22Rv1 (cell line): ENCODE results near the gene LMCD1.

Experiments
- H3K27ac ChIP-seq: fragments of 450-650 bp; 2 replicates; pipeline ENCODE4 v1.5.1; 2017
- CTCF ChIP-seq: fragments of 450-650 bp; IDR thresholded peaks from 2 replicates; pipeline ENCODE4 v1.5.1; 2017; ENCODE audit warnings: mild to moderate bottlenecking
- ZFX ChIP-seq: fragments of 450-650 bp; IDR thresholded peaks from 2 replicates; pipeline ENCODE4 v1.6.1; 2017; ENCODE audit warnings: antibody characterized with exemption, borderline replicate concordance

Gene LMCD1

GRCh38 chr3:8561370-8561769, 59.7 kb downstream of the LMCD1 start:
- no peak for TF ChIP-seq ZFX
- TF ChIP-seq CTCF, result no peak
- no peak overlapping the region for H3K27ac ChIP-seq

- H3K27ac ChIP-seq, result no peak overlapping the region
- no peak for TF ChIP-seq CTCF
- no peak for TF ChIP-seq ZFX
These were observed 60.5 kb downstream of the LMCD1 start for GRCh38 chr3:8562081-8562595.

- no peak overlapping the region for H3K27ac ChIP-seq
- no peak for TF ChIP-seq CTCF
- TF ChIP-seq ZFX, result no peak
These were observed 61.5 kb downstream of the LMCD1 start for GRCh38 chr3:8563146-8563545.

- TF ChIP-seq CTCF, result no peak
- TF ChIP-seq ZFX, result no peak
- H3K27ac ChIP-seq, result no peak overlapping the region
These were observed 62.0 kb downstream of the LMCD1 start for GRCh38 chr3:8563597-8563996.

- H3K27ac ChIP-seq, result no peak overlapping the region
- TF ChIP-seq CTCF (no peak), ZFX (no peak)
These were observed 63.8 kb downstream of the LMCD1 start for GRCh38 chr3:8565376-8565775.

GRCh38 chr3:8567784-8568575, 66.4 kb downstream of the LMCD1 start:
- TF ChIP-seq ZFX (no peak), CTCF (no peak)

GRCh38 chr3:8571256-8571655, 69.6 kb downstream of the LMCD1 start:
- H3K27ac ChIP-seq, result no peak overlapping the region
- TF ChIP-seq CTCF (no peak), ZFX (no peak)

More at GRCh38 chr3:8567784-8568575, 66.4 kb downstream of the LMCD1 start:
- H3K27ac ChIP-seq, result no peak overlapping the region
